ENCODE results near the gene ANKHD1.

DNA sequence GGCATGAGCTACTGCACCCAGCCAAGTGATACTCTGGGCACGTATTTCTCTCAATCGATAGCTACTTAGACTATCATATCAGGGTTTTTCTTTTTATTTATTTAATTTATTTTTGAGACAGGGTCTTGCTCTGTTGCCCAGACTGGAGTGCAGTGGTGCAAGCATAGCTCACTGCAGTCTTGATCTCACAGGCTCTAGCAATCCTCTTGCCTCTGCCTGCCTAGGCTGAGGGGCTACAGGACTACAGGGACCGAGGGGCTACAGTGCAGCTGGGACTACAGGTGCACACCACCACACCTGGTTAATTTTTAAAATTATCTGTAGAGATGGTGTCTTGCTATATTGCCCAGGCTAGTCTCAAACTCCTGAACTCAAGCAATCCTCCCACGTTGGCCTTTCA, 20.3 kb upstream of the ANKHD1 start:
- no peak for TF ChIP-seq POLR2AphosphoS5 (IDR thresholded peaks at IDR 0.05)
- TF ChIP-seq, protein P1, sequence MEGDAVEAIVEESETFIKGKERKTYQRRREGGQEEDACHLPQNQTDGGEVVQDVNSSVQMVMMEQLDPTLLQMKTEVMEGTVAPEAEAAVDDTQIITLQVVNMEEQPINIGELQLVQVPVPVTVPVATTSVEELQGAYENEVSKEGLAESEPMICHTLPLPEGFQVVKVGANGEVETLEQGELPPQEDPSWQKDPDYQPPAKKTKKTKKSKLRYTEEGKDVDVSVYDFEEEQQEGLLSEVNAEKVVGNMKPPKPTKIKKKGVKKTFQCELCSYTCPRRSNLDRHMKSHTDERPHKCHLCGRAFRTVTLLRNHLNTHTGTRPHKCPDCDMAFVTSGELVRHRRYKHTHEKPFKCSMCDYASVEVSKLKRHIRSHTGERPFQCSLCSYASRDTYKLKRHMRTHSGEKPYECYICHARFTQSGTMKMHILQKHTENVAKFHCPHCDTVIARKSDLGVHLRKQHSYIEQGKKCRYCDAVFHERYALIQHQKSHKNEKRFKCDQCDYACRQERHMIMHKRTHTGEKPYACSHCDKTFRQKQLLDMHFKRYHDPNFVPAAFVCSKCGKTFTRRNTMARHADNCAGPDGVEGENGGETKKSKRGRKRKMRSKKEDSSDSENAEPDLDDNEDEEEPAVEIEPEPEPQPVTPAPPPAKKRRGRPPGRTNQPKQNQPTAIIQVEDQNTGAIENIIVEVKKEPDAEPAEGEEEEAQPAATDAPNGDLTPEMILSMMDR (IDR thresholded peaks at IDR 0.05): no peak
